ENCODE measurements around the gene MRI1.

DNA sequence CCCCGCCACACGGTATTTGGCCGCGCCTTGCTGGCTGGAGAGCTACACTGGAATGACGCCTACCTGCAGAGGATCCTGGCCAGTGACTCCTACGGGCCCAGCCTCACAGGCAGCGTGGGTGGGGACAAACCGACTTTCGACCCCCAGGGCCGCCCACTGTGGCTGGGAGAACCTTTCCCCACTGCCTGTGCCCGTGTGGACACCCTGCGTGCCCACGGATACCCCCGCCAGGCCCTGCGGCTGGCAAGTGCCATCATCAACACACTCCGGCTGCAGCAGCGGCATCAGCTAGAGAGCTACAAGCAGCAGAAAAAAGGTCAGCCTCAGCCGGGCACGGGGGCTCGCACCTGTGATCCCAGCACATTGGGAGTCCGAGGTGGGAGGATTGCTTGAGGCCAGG lies 50.2 kb downstream of the MRI1 start:
- TF ChIP-seq CTCF (IDR thresholded peaks at IDR 0.05; ENCODE audit: low read depth, low read length, missing input control) (no peak), TAF1 (conservative IDR thresholded peaks at IDR 0.05) (no peak), MAX (IDR thresholded peaks at IDR 0.05) (no peak), EGR1 (IDR thresholded peaks at IDR 0.05; ENCODE audit: low read depth in 2 of 2) (no peak), FOXA1 (IDR thresholded peaks at IDR 0.05) (no peak), RAD21 (IDR thresholded peaks at IDR 0.05) (no peak), SP1 (IDR thresholded peaks at IDR 0.05) (no peak), HNF4G (IDR thresholded peaks at IDR 0.05) (no peak), HNF4A (conservative IDR thresholded peaks at IDR 0.05) (no peak)
- TF ChIP-seq, protein P1, sequence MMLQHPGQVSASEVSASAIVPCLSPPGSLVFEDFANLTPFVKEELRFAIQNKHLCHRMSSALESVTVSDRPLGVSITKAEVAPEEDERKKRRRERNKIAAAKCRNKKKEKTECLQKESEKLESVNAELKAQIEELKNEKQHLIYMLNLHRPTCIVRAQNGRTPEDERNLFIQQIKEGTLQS (IDR thresholded peaks at IDR 0.05): no peak
- TF ChIP-seq, protein P2, sequence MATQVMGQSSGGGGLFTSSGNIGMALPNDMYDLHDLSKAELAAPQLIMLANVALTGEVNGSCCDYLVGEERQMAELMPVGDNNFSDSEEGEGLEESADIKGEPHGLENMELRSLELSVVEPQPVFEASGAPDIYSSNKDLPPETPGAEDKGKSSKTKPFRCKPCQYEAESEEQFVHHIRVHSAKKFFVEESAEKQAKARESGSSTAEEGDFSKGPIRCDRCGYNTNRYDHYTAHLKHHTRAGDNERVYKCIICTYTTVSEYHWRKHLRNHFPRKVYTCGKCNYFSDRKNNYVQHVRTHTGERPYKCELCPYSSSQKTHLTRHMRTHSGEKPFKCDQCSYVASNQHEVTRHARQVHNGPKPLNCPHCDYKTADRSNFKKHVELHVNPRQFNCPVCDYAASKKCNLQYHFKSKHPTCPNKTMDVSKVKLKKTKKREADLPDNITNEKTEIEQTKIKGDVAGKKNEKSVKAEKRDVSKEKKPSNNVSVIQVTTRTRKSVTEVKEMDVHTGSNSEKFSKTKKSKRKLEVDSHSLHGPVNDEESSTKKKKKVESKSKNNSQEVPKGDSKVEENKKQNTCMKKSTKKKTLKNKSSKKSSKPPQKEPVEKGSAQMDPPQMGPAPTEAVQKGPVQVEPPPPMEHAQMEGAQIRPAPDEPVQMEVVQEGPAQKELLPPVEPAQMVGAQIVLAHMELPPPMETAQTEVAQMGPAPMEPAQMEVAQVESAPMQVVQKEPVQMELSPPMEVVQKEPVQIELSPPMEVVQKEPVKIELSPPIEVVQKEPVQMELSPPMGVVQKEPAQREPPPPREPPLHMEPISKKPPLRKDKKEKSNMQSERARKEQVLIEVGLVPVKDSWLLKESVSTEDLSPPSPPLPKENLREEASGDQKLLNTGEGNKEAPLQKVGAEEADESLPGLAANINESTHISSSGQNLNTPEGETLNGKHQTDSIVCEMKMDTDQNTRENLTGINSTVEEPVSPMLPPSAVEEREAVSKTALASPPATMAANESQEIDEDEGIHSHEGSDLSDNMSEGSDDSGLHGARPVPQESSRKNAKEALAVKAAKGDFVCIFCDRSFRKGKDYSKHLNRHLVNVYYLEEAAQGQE (IDR thresholded peaks at IDR 0.05): no peak
- TF ChIP-seq, protein P3, sequence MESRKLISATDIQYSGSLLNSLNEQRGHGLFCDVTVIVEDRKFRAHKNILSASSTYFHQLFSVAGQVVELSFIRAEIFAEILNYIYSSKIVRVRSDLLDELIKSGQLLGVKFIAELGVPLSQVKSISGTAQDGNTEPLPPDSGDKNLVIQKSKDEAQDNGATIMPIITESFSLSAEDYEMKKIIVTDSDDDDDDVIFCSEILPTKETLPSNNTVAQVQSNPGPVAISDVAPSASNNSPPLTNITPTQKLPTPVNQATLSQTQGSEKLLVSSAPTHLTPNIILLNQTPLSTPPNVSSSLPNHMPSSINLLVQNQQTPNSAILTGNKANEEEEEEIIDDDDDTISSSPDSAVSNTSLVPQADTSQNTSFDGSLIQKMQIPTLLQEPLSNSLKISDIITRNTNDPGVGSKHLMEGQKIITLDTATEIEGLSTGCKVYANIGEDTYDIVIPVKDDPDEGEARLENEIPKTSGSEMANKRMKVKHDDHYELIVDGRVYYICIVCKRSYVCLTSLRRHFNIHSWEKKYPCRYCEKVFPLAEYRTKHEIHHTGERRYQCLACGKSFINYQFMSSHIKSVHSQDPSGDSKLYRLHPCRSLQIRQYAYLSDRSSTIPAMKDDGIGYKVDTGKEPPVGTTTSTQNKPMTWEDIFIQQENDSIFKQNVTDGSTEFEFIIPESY (IDR thresholded peaks at IDR 0.05): no peak

All from liver (tissue), 3 donors.